Stimulated activated CD8-positive, alpha-beta memory T cell treated with anti-CD3 and anti-CD28 coated beads, Interleukin-12 subunit alpha, Interleukin-12 subunit beta, amount 100 ng/mL, for 24 hours (primary cell): ENCODE measurements around the gene MFSD2A.
A peak's percentile ranks its signal among the peaks of the same experiment; 100 is the strongest.
"Not testable (repeated sequence)": the region's sequence is repeated elsewhere in the genome, so short reads cannot be mapped to it uniquely, and the experiment has no call there.

Experiments
- DNase-seq: peaks from one replicate; pipeline ENCODE4 v3.0.0-alpha.2; 2020; ENCODE audit errors: extremely low read depth

The MFSD2A gene

GRCh38 chr1:39940980-39941871, 13.7 kb upstream of the MFSD2A start:
- DNase-seq = no peak

GRCh38 chr1:39943471-39944290, 11.3 kb upstream of the MFSD2A start:
- DNase-seq = no peak

- no peak for DNase-seq
Observed at GRCh38 chr1:39944410-39945112, 10.4 kb upstream of the MFSD2A start.

GRCh38 chr1:39946216-39946615, 8.7 kb upstream of the MFSD2A start:
- no peak for DNase-seq

GRCh38 chr1:39947260-39947659, 7.7 kb upstream of the MFSD2A start:
- DNase-seq = no peak

GRCh38 chr1:39949891-39950290, 5.1 kb upstream of the MFSD2A start:
- DNase-seq = no peak

GRCh38 chr1:39951926-39952325, 3.0 kb upstream of the MFSD2A start:
- no peak for DNase-seq

- DNase-seq = no peak
Observed at GRCh38 chr1:39952359-39953110, 2.4 kb upstream of the MFSD2A start.

GRCh38 chr1:39954324-39954869, 548 bp upstream of the MFSD2A start:
- DNase-seq = no peak

GRCh38 chr1:39955547-39956539, 898 bp downstream of the MFSD2A start:
- DNase-seq = peak; percentile 20

- DNase-seq = no peak
Observed at GRCh38 chr1:39957299-39958015, 2.5 kb downstream of the MFSD2A start.

- no peak for DNase-seq
Observed at GRCh38 chr1:39958403-39959200, 3.7 kb downstream of the MFSD2A start.

GRCh38 chr1:39959651-39960333, 4.8 kb downstream of the MFSD2A start:
- DNase-seq = no peak

- no peak for DNase-seq
Observed at GRCh38 chr1:39960431-39960958, 5.5 kb downstream of the MFSD2A start.

- DNase-seq = no peak
Observed at GRCh38 chr1:39962450-39962825, 7.5 kb downstream of the MFSD2A start.

- not testable (repeated sequence) for DNase-seq
Observed at GRCh38 chr1:39962964-39963363, 8.0 kb downstream of the MFSD2A start.

GRCh38 chr1:39964552-39964951, 9.6 kb downstream of the MFSD2A start:
- no peak for DNase-seq

GRCh38 chr1:39965044-39965443, 10.1 kb downstream of the MFSD2A start:
- no peak for DNase-seq
